ENCODE measurements around the gene NHERF1.

The NHERF1 gene

GRCh38 chr17:74815067-74815466 is 66.6 kb downstream of the NHERF1 start:
- no peak for DNase-seq

- DNase-seq = no peak
Observed at GRCh38 chr17:74815550-74816370, 67.3 kb downstream of the NHERF1 start.

DNA sequence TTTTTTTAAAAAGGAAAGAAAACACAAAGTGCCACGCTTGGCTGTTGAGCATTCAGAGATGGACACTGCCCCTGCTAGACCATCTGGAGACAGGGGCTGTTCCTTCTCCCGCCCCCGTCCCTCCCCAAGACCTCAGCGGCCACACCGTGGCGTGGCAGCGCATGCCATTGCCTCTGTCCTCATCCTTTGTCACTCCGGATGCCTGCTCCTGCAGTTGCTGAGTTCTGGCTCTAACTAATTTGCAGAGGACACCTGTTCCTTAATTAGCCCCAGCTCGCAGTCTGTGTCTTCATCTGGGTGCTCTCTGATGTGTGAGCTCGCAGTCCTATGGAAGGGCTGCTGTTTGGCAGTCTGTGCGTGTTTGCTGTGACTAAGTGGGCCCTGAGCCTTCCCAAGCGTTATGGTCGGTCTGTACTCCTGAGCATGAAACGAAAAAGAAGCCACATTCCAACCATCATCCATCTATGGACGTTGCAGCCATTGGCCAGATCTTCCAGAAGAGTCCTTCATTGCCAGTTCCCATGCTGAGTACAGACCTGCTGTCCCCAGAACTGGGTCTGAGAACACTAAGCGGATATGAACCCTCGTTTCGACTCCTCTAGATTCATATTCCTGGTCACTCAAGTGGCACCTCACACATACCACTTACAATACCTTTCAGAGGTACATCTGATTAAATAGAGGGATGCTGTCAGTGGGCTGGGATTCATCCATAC is 68.6 kb downstream of the NHERF1 start:
- no peak for DNase-seq

DNA sequence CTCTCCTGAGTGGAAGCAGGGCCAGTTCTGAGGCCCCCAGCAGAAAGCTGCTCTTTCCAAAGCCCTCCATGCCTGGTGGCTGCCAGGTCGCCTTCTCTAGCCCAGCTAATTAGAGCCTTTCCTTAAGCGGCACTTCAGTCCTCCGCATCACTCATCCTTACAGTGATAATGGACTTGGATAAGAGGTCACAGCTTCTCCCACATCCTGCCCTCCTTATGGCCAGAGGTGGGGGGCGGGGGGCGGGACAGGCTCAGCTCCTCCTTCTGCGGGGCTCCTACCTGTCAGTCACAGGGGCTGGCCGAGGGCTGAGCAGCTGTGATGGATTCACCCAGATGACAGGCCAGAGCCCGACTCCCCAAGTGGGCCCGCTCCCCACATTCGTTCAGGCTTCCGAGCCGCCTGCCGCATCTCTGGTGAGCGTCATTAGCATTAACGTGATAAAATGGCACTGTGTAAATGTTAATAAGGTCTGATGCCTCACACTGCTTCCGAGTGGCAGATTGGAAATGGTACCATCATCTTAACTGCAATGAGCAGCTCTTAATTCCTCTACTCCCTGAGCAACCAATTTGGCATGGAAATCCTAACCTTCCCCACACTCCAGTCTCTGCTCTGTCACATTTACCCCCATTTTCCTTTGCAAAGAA is 70.0 kb downstream of the NHERF1 start:
- no peak for DNase-seq

Measured in CD4-positive, alpha-beta T cell treated with Interleukin-17A for 1 hour (primary cell).